Breast epithelium (tissue), 3 donors: ENCODE results near the gene FAM241B.

Experiments
- CTCF ChIP-seq, 3 donors: fragments of 450-650 bp; IDR thresholded peaks; one replicate each; pipeline ENCODE4 v1.5.1; 2016 to 2017; ENCODE audit warnings: antibody characterized with exemption in 3 of 3, mild to moderate bottlenecking in 3 of 3, moderate library complexity in 3 of 3
- POLR2A ChIP-seq: fragments of 450-650 bp; IDR thresholded peaks from one replicate; pipeline ENCODE4 v1.6.1; 2016; ENCODE audit warnings: antibody characterized with exemption, mild to moderate bottlenecking, moderate library complexity
- POLR2AphosphoS5 ChIP-seq, 3 donors: sonication (generic); formaldehyde crosslinking; IDR thresholded peaks; one replicate each; pipeline ENCODE4 v1.6.1; 2017; ENCODE audit warnings: antibody characterized with exemption in 3 of 3

GRCh38 chr10:69630651-69631400, 779 bp downstream of the FAM241B start:
- TF ChIP-seq CTCF (IDR thresholded peaks at IDR 0.05) = no peak
- TF ChIP-seq POLR2AphosphoS5 (IDR thresholded peaks at IDR 0.05) = no peak
- no peak for TF ChIP-seq POLR2A
